ENCODE results near the gene ATIC.
"Not testable (repeated sequence)": the region's sequence is repeated elsewhere in the genome, so short reads cannot be mapped to it uniquely, and the experiment has no call there.

Gene ATIC

GRCh38 chr2:215311625-215312396, at the start of gene ATIC:
ATIC (plus strand) TSS chr2:215312059; CDS start chr2:215312143, 84 bp downstream.
- FAIRE-seq (peak; percentile 64), DNase-seq (ENCODE audit: low spot score) (peak; percentile 89)

GRCh38 chr2:215262303-215262702, 49.6 kb upstream of the ATIC start:
- DNase-seq (ENCODE audit: low spot score) (no peak), FAIRE-seq (no peak)

- DNase-seq (ENCODE audit: low spot score) (no peak), FAIRE-seq (no peak)
Measured at GRCh38 chr2:215262741-215263362, 49.0 kb upstream of the ATIC start.

- FAIRE-seq, result no peak
Measured at GRCh38 chr2:215264374-215264773, 47.5 kb upstream of the ATIC start.

GRCh38 chr2:215269397-215270117, 42.3 kb upstream of the ATIC start:
- FAIRE-seq, result peak; percentile 84
- DNase-seq (ENCODE audit: low spot score), result peak; percentile 48

More at GRCh38 chr2:215264374-215264773, 47.5 kb upstream of the ATIC start:
- no peak for DNase-seq (ENCODE audit: low spot score)

- DNase-seq (ENCODE audit: low spot score) (no peak), FAIRE-seq (no peak)
Measured at GRCh38 chr2:215270118-215270451, 41.8 kb upstream of the ATIC start.

GRCh38 chr2:215271446-215271845, 40.4 kb upstream of the ATIC start:
- no peak for FAIRE-seq
- DNase-seq (ENCODE audit: low spot score), result no peak

GRCh38 chr2:215272918-215273317, 38.9 kb upstream of the ATIC start:
- DNase-seq (ENCODE audit: low spot score) (no peak), FAIRE-seq (no peak)

- no peak for DNase-seq (ENCODE audit: low spot score)
- FAIRE-seq, result no peak
Measured at GRCh38 chr2:215274829-215275228, 37.0 kb upstream of the ATIC start.

GRCh38 chr2:215275824-215276223, 36.0 kb upstream of the ATIC start:
- FAIRE-seq, result no peak
- DNase-seq (ENCODE audit: low spot score), result no peak

GRCh38 chr2:215277944-215278343, 33.9 kb upstream of the ATIC start:
- no peak for DNase-seq (ENCODE audit: low spot score)
- no peak for FAIRE-seq

GRCh38 chr2:215280326-215280725, 31.5 kb upstream of the ATIC start:
- no peak for FAIRE-seq
- DNase-seq (ENCODE audit: low spot score), result no peak

GRCh38 chr2:215283221-215283620, 28.6 kb upstream of the ATIC start:
- FAIRE-seq (no peak), DNase-seq (ENCODE audit: low spot score) (no peak)

GRCh38 chr2:215286309-215286708, 25.6 kb upstream of the ATIC start:
- FAIRE-seq, result no peak
- DNase-seq (ENCODE audit: low spot score), result no peak

- DNase-seq (ENCODE audit: low spot score) (no peak), FAIRE-seq (no peak)
Measured at GRCh38 chr2:215288112-215288815, 23.6 kb upstream of the ATIC start.

- FAIRE-seq, result no peak
- DNase-seq (ENCODE audit: low spot score), result no peak
Measured at GRCh38 chr2:215290980-215291599, 20.8 kb upstream of the ATIC start.

- FAIRE-seq (no peak), DNase-seq (ENCODE audit: low spot score) (no peak)
Measured at GRCh38 chr2:215293879-215294278, 18.0 kb upstream of the ATIC start.

- FAIRE-seq, result no peak
- no peak for DNase-seq (ENCODE audit: low spot score)
Measured at GRCh38 chr2:215299337-215299859, 12.5 kb upstream of the ATIC start.

GRCh38 chr2:215301994-215302393, 9.9 kb upstream of the ATIC start:
- DNase-seq (ENCODE audit: low spot score) (no peak), FAIRE-seq (no peak)

GRCh38 chr2:215311259-215311624, 617 bp upstream of the ATIC start:
- FAIRE-seq; DNase-seq (ENCODE audit: low spot score): not testable (repeated sequence)

GRCh38 chr2:215313255-215313613, 1.4 kb downstream of the ATIC start:
- FAIRE-seq, result no peak
- DNase-seq (ENCODE audit: low spot score), result peak; percentile 22
